RWPE1 (cell line): ENCODE measurements around the gene HNF4A.

Source experiments
- CTCF ChIA-PET: fragments of 350-600 bp; sonication (Branson Sonifier 250); formaldehyde crosslinking; extraction: SDS; loops from one replicate; lab custom pipeline; 2021; lab: Yijun Ruan, JAX
- POLR2A ChIA-PET: fragments of 400-600 bp; formaldehyde crosslinking; extraction: SDS; loops from one replicate; lab custom pipeline; 2020; ENCODE audit warnings: antibody characterized with exemption; ENCODE audit not compliant: low non-redundant PET; lab: Yijun Ruan, JAX
- DNase-seq: peaks from one replicate; pipeline ENCODE4 v3.0.0; 2012; ENCODE audit warnings: low spot score
- H3K27ac ChIP-seq: fragments of 450-650 bp; 2 replicates; pipeline ENCODE4 v1.5.1; 2017
- TF ChIP-seq, protein P1 (sequence below): fragments of 450-650 bp; conservative IDR thresholded peaks from 2 replicates; pipeline ENCODE4 v1.5.1; 2017; ENCODE audit warnings: low read depth, mild to moderate bottlenecking

HNF4A gene

DNA sequence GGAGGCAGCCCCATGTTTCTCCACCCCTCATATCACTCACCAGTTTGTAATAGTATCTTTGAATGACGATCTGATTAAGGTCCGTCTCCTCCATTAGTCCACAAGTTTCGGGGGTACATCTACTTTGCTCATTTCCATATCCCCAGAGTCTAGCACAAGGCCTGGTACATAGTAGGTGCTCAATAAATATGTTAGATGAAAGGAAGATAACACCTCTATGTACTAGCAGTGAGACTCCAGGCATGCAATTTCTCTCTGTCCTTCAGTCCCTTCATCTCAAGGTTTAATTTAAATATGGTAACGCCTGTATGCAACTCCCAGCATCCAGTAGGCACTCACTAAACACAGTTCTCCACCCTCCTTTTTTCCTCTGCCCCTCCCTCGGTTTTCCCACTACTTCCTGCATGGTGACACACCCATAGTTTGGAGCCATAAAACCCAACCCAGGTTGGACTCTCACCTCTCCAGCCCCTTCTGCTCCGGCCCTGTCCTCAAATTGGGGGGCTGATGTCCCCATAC lies 461 bp upstream of the HNF4A start:
- no peak for DNase-seq
- TF ChIP-seq, protein P1, sequence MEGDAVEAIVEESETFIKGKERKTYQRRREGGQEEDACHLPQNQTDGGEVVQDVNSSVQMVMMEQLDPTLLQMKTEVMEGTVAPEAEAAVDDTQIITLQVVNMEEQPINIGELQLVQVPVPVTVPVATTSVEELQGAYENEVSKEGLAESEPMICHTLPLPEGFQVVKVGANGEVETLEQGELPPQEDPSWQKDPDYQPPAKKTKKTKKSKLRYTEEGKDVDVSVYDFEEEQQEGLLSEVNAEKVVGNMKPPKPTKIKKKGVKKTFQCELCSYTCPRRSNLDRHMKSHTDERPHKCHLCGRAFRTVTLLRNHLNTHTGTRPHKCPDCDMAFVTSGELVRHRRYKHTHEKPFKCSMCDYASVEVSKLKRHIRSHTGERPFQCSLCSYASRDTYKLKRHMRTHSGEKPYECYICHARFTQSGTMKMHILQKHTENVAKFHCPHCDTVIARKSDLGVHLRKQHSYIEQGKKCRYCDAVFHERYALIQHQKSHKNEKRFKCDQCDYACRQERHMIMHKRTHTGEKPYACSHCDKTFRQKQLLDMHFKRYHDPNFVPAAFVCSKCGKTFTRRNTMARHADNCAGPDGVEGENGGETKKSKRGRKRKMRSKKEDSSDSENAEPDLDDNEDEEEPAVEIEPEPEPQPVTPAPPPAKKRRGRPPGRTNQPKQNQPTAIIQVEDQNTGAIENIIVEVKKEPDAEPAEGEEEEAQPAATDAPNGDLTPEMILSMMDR = no peak
- CTCF ChIA-PET = interaction anchor here (0.6 kb wide), 2 partner anchors 139 to 263 kb away, joined by 3 read pairs; no protein-coding TSS in a partner anchor
- POLR2A ChIA-PET = no interaction called here
- no peak overlapping the region for H3K27ac ChIP-seq

DNA sequence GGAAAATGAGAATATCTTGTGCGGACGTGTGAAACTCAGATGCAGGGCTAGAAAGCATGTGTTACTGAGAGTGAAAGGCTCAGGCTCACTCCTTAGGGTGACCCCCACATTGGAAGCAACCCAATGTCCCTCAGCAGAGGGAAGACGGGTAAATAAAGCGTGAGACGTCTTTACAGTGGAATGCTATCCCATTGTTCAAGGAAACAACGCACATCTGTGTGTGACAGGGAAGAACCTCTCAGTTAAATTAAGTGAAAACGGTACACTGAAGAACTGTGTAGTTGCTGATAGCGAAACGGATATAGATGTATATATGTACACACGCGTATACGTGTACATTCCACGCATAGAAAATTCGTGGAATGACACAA lies 839 bp downstream of the HNF4A start:
- no peak for DNase-seq
- no peak overlapping the region for H3K27ac ChIP-seq
- ChIA-PET CTCF (no interaction called here), POLR2A (no interaction called here)
- TF ChIP-seq, protein P1 = no peak

DNA sequence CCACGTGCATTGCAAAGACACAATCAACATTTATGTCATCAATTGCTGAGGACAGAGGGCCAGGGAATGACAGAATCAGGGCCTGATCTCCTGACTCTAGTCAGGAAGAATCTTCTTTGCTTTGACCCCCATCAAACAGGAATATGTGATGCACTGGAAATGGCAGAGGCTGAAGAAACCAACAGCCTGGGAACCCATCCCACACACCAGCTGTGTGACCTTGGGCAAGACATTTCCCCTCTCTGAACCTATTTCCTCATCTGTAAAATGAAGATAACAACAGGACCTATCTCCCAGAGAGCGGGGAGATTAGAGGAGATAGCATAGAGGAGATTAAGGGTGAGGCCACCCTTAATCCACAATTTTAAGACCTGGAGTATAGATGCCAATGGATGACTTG lies 1.5 kb downstream of the HNF4A start:
- TF ChIP-seq, protein P1 = no peak
- no peak overlapping the region for H3K27ac ChIP-seq
- CTCF ChIA-PET = no interaction called here
- POLR2A ChIA-PET = no interaction called here
- no peak for DNase-seq

DNA sequence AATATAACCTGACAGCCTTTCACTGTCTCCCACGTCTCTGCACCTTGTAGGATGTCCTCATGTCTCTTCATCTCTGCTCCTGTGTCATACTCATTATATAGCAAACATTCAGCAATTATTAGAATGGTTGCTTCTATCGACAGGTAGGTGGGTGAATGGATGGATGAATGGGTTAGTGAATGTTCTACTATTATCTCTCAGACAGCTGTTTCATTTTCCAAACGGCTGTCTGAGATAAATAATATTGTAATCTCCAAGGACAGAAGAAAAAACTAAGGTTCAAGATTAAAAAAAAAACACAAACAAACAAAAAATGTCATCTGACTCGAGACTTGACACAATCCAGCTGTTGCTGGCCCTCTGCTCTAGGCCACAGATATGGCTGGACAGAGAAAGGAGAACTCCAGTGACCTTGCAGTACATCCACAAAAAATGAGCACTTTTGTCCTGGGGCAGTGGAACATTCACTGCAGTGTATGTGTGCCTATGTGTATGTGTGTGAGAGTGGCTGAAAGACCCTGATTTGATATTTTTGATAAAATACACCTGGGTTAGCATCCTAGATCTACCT lies 2.1 kb downstream of the HNF4A start:
- CTCF ChIA-PET = interaction anchor here (0.6 kb wide), 2 partner anchors 12 to 128 kb away, joined by 3 read pairs; no protein-coding TSS in a partner anchor
- POLR2A ChIA-PET = no interaction called here
- no peak for DNase-seq
- no peak overlapping the region for H3K27ac ChIP-seq
- TF ChIP-seq, protein P1 = no peak

- ChIA-PET POLR2A (no interaction called here), CTCF (no interaction called here)
- no peak for DNase-seq
- no peak overlapping the region for H3K27ac ChIP-seq
- TF ChIP-seq, protein P1 = no peak
These were observed 3.3 kb downstream of the HNF4A start for GRCh38 chr20:44358776-44359175.

- CTCF ChIA-PET = interaction anchor here (0.6 kb wide), 1 partner anchor 40 kb away, joined by 3 read pairs; no protein-coding TSS in a partner anchor
- POLR2A ChIA-PET = no interaction called here
- TF ChIP-seq, protein P1 = no peak
- no peak for DNase-seq
- no peak overlapping the region for H3K27ac ChIP-seq
These were observed 4.7 kb downstream of the HNF4A start for GRCh38 chr20:44360221-44360620.
